Pancreas (tissue), 10 donors: Measurements from ENCODE around the gene MGMT. TPM values are rescaled to one million over a fixed set of nuclear protein-coding genes. Genes with fewer than 3 reads are reported as not detected.

Experiments
- ATAC-seq, 4 donors: fragments of 200-7000 bp; cut with Tn5 transposase; one replicate each; pipeline versions ENCODE4 v1.8.0 to v1.9.1; 2020; ENCODE audit warnings: mild to moderate bottlenecking in 4 of 4, moderate library complexity in 4 of 4
- DNase-seq, 6 donors: peaks; one replicate each; pipeline ENCODE4 v3.0.0-alpha.2; 2020
- FAIRE-seq: peaks from 2 replicates; lab custom pipeline; 2012; peaks lifted over from hg19 to GRCh38; lab: Jason Lieb, UNC
- H3K27ac ChIP-seq, 4 donors: fragments of 200-600 bp; sonication (generic); 1 replicate in 3 of 4; 2 replicates in 1 of 4; pipeline versions ENCODE4 v1.5.0 to v1.8.0; 2020
- H3K27me3 ChIP-seq, 4 donors: fragments of 200-600 bp; one replicate each; pipeline ENCODE4 v1.8.0; 2021
- H3K36me3 ChIP-seq, 3 donors: fragments of 200-600 bp; sonication (generic) in 1 of 3; one replicate each; pipeline versions ENCODE4 v1.5.0 to v1.8.0; 2020 to 2021
- H3K4me1 ChIP-seq, 3 donors: fragments of 200-600 bp; one replicate each; pipeline ENCODE4 v1.8.0; 2021
- H3K4me3 ChIP-seq, 4 donors: fragments of 200-600 bp; sonication (generic) in 2 of 4; one replicate each; pipeline versions ENCODE4 v1.5.0 to v1.8.0; 2020 to 2021
- H3K9me3 ChIP-seq, 4 donors: fragments of 200-600 bp; one replicate each; pipeline ENCODE4 v1.8.0; 2021
- WGBS, 2 donors: extraction: QIAGEN DNeasy Blood & Tissue Kit; methylation state at CpG; one replicate each; pipeline ENCODE4 v1.1.7; 2013; 5-methylcytosine and 5-hydroxymethylcytosine counted together
- intact Hi-C, 3 donors: fragments of 100-400 bp; cut with DNase I; formaldehyde crosslinking; loops; one replicate each; pipeline versions ENCODE4 v1.11.1 to v1.14.2; 2022
- polyA plus RNA-seq, 2 donors: library from polyadenylated mRNA; stranded (reverse); fragments of 200-250 nt; gene quantifications; one replicate each; pipeline ENCODE4 v1.2.3, GENCODE V29; 2013
- total RNA-seq, 6 donors: library from RNA; stranded (reverse); fragmentation: NEBNext Ultra II Directional in 4 of 6; extraction: Animal tissue kit (Norgen Biotek cat#: 25700) in 4 of 6; gene quantifications; one replicate each; pipeline versions ENCODE4 v1.2.1 to v1.2.4, GENCODE V29; 2021 to 2023
- TF ChIP-seq, protein P1 (sequence below), 4 donors: fragments of 200-600 bp; sonication (generic) in 3 of 4; IDR thresholded peaks; one replicate each; pipeline versions ENCODE4 v1.5.0 to v1.8.0; 2021; ENCODE audit warnings: antibody characterized with exemption in 4 of 4
- donor health status: healthy with polysubstance abuse.
- donor health status: DM: no; HTN: no; CAD: no; lungs with moderate emphysema.
- donor health status: DM: no; HTN: no; CAD: no.
- donor health status: control.
- donor health status: control.
- donor health status: Bipolar disorder and iron deficiency.
- donor health status: DM: yes; HTN: yes; CAD: no.
- donor health status: DM: no; HTN: no; CAD: no.
- donor health status: DM: no; HTN: no; CAD: no.
- donor health status: DM: yes; HTN: yes; CAD: no.

MGMT gene
- total and polyA plus RNA-seq, 8 donors = 9.1 to 18.6 (median 12.0) TPM

DNA sequence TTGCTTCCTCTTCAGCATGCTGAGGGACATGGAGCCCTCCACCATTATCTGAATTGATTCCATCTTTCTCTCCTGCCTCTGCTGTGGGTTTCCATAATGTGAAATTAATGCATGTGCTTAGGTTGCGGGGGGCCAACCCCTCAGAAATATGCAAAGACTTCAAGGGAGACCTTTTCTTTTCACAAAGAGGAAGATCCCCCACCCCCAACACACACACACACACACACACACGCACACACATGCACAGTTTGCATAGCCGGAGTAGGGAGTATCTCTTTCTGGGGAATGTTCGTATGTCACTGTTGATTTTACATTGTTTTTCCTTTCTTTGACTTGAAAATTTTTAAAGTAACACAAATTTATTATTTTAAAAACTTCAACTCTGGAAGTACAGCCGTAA is 193.5 kb downstream of the MGMT start:
- Histone ChIP-seq H3K36me3 (no peaks in the 10 kb centered on the region), H3K27me3 (no peaks in the 10 kb centered on the region), H3K4me1 (no peaks in the 10 kb centered on the region), H3K4me3 (no peak overlapping the region), H3K9me3 (no peaks in the 10 kb centered on the region), H3K27ac (no peak overlapping the region)
- ATAC-seq (no peak), DNase-seq (no peak), FAIRE-seq (no peak)
- WGBS, 2 donors = 83% methylated on average over 5 of the region's 5 CpGs
- intact Hi-C loops = no loop called here
- TF ChIP-seq, protein P1, sequence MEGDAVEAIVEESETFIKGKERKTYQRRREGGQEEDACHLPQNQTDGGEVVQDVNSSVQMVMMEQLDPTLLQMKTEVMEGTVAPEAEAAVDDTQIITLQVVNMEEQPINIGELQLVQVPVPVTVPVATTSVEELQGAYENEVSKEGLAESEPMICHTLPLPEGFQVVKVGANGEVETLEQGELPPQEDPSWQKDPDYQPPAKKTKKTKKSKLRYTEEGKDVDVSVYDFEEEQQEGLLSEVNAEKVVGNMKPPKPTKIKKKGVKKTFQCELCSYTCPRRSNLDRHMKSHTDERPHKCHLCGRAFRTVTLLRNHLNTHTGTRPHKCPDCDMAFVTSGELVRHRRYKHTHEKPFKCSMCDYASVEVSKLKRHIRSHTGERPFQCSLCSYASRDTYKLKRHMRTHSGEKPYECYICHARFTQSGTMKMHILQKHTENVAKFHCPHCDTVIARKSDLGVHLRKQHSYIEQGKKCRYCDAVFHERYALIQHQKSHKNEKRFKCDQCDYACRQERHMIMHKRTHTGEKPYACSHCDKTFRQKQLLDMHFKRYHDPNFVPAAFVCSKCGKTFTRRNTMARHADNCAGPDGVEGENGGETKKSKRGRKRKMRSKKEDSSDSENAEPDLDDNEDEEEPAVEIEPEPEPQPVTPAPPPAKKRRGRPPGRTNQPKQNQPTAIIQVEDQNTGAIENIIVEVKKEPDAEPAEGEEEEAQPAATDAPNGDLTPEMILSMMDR (IDR thresholded peaks at IDR 0.05) = no peak

DNA sequence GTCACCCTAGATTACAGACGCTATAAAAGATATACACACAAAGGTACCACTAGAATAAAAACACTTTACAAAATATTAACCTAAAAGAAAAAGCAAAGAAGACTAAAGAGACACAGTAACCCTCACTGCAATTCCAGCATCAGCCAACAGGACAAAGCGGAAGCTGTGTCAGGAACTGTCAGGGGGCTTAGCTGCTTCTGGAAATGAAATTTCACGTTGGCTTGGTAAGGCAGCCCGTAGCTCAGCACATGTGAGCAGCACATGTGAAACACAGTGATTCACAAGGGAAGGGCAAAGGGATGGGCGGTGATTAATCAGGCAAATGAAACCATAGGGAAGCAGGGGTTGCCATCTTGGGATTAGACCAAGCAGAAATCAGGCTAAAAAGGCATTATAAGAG is 195.4 kb downstream of the MGMT start:
- no peak overlapping the region for H3K4me3 ChIP-seq
- FAIRE-seq = no peak
- no peak for DNase-seq
- H3K4me1 ChIP-seq = no peaks in the 10 kb centered on the region
- WGBS, 2 donors = 96 to 98% methylated on average over 5 of the region's 5 CpGs
- H3K36me3 ChIP-seq = no peaks in the 10 kb centered on the region
- no peaks in the 10 kb centered on the region for H3K27me3 ChIP-seq
- intact Hi-C loops = no loop called here
- TF ChIP-seq, protein P1 (IDR thresholded peaks at IDR 0.05) = no peak
- H3K27ac ChIP-seq = no peak overlapping the region
- no peak for ATAC-seq
- no peaks in the 10 kb centered on the region for H3K9me3 ChIP-seq

DNA sequence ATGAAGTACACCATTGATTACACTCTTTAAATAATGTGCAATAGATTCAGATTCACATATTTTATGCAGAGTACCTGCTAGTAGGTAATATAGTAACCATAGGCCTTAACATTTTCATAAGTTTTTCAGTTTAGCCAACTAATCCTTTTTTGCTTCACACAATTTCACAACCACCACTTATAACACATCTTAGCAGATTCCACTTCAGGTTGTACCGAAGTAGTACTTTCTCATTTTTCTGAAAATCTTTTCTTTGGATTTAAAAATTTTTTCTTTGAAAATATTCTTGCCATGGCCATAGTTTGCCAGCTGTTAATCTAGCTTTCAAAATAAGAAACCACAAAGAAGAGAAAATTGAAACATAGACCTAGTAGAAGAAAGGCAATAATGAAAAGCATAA is 203.1 kb downstream of the MGMT start:
- intact Hi-C loops = no loop called here
- WGBS, 2 donors = 97 to 100% methylated on average over 1 of the region's 1 CpG

DNA sequence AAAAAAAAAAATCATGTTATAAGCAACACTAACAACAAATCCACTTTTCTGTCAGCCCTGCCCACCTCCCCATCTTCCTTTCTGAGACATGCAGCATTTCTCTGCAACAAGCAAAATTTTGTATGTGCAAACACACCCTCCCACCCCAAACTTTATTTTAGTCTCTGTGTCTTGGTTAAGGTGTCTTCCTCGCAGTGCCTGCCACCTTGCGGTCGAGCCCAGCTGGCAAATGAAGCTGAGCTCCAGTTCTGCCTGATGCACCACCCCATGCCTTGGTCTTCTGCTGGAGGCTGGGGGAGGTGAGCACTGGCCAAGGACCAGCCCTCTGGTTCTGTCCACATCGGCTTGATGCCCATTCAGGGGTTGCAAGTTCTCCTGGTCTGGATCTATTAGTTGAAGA is 206.3 kb downstream of the MGMT start:
- no peaks in the 10 kb centered on the region for H3K9me3 ChIP-seq
- no peaks in the 10 kb centered on the region for H3K4me1 ChIP-seq
- DNase-seq = no peak
- FAIRE-seq = no peak
- no peaks in the 10 kb centered on the region for H3K36me3 ChIP-seq
- no peak overlapping the region for H3K27ac ChIP-seq
- intact Hi-C loops = no loop called here
- TF ChIP-seq, protein P1 (IDR thresholded peaks at IDR 0.05) = no peak
- ATAC-seq = no peak
- 97 to 98% methylated on average over 4 of the region's 4 CpGs for WGBS, 2 donors
- no peaks in the 10 kb centered on the region for H3K27me3 ChIP-seq
- no peak overlapping the region for H3K4me3 ChIP-seq

More for the DNA sequence above, 203.1 kb downstream of the MGMT start:
- H3K36me3 ChIP-seq = no peaks in the 10 kb centered on the region
- no peaks in the 10 kb centered on the region for H3K27me3 ChIP-seq
- no peaks in the 10 kb centered on the region for H3K4me1 ChIP-seq
- no peak for DNase-seq
- no peak for ATAC-seq
- no peak overlapping the region for H3K27ac ChIP-seq
- no peak overlapping the region for H3K4me3 ChIP-seq
- TF ChIP-seq, protein P1 (IDR thresholded peaks at IDR 0.05) = no peak
- H3K9me3 ChIP-seq = no peaks in the 10 kb centered on the region
- FAIRE-seq = no peak

DNA sequence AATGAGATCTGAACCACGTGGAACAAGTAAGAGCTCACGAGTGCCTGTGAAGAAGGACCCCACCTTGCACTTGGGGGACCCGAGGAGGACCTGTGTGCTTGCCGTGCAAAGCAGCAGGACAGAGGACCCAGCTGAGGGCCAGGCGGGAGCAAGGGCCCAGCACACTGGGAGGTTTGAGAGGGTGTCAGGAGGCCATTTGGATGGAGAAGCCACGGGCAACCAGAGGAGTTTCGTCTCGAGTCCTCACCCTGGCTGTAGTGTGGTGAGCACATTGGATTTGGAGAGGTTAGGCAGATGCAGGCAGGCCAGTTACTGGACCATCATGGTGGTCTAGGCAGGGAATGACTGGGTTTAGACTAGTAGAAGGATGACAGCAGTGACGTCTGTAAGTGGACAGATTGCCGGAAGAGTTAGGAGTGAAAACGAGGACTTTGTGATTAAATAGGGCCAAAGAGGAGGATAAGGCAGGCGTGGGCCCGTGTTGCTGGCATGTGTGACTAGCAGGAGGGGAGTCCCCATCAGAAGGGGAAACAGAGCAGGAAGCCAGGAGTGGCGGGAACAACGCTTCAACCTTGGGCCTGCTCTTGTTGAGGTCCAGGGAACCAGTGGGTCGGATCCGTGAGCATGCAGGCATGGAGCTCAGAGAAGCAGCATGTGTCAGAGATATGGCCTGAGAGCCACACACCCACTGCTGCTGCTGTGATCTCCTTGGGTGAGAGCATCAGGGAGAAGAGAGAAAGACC is 208.2 kb downstream of the MGMT start:
- ATAC-seq (no peak), DNase-seq (no peak), FAIRE-seq (no peak)
- WGBS, 2 donors = 87 to 96% methylated on average over 17 of the region's 17 CpGs
- H3K27ac ChIP-seq = no peak overlapping the region
- no peaks in the 10 kb centered on the region for H3K27me3 ChIP-seq
- H3K4me1 ChIP-seq = no peaks in the 10 kb centered on the region
- no peak overlapping the region for H3K4me3 ChIP-seq
- intact Hi-C loops = no loop called here
- H3K9me3 ChIP-seq = no peaks in the 10 kb centered on the region
- TF ChIP-seq, protein P1 (IDR thresholded peaks at IDR 0.05) = no peak
- H3K36me3 ChIP-seq = no peaks in the 10 kb centered on the region
